Activated CD4-positive, alpha-beta T cell treated with anti-CD3 and anti-CD28 coated beads, Interleukin-2, amount 50 U/mL, for 24 hours (primary cell): ENCODE measurements around the gene KRAS.

Experiments used
- DNase-seq, 2 donors: peaks; one replicate each; pipeline ENCODE4 v3.0.0-alpha.2; 2020; ENCODE audit warnings: low read depth in 1 of 2, low spot score in 1 of 2

Gene KRAS

GRCh38 chr12:25197608-25198007 is 53.1 kb downstream of the KRAS start:
- DNase-seq, result no peak

DNA sequence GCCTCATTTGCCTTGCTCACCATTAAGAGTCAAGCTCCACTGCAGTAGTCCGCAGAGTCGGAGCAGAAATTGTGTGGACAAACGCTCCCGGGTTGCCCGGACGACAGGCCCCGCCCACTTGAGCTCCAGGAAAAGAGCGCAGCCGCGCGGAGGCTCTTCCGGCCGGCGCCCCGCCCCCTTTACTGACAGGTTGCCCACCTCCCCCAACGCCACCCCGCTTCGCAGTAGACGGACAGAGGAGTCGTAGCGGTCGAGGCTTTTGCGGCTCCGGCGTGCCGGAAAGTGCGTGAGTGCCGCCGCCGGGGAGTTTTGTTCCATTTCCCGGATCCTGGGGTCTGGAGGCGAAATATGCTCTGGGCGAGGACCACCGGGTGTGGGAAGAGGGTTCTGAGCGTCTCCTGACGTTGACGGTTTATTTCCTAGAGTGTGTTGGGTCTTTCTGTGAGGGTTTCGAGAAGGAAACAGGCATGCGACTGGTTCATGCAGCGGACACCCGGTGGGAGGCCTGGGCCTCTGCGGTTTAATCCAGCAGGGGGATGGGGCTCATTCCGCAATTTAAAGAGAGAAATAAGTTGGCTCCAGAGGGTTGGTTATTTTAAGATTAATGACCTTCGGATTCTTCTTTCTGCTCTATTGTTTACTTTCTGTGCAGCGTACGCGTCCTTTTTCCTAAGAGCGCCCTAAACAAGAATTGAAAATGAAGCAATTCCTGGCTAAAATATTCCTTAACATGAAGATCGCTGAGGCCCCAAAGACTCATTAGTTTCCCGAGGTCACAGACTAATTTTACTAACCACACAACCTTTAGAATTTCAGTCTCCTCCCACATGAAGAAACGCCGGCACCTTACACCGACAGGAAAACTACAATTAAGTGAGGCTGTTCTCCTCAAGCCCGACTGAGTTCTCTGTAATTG is 55.4 kb downstream of the KRAS start, which contains the start of the genes DNAI7 and ETFRF1:
DNAI7 (minus strand) TSS at position 105 of the 916 bp plus-strand sequence; CDS start at position 23, 82 bp downstream.
ETFRF1 (plus strand) TSS at position 182 of the 916 bp plus-strand sequence. CDS start 8,720 bp downstream, outside the sequence.
- peak; percentile 81 to 92 for DNase-seq

DNA sequence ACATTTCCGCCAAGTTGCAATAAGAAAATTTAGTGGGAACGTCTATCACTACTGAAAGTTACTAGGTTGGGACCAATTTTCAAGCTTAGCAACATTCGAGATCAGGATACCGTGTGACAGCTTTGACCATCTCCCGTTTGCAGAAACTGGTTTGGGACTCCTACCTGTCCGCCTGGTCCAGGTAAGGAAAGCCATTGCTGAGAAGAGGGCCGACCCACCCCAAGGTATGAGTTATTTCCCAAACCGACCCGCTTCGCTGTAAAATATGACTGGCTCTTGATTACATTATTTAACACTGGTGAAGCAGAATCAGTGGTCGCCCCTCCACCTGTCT is 56.0 kb downstream of the KRAS start:
- DNase-seq, result no peak

- no peak for DNase-seq
These were observed 56.5 kb downstream of the KRAS start for GRCh38 chr12:25194214-25194613.

GRCh38 chr12:25190793-25191192 is 59.9 kb downstream of the KRAS start:
- DNase-seq, result no peak

- DNase-seq, result no peak
These were observed 61.1 kb downstream of the KRAS start for GRCh38 chr12:25189656-25190055.

DNA sequence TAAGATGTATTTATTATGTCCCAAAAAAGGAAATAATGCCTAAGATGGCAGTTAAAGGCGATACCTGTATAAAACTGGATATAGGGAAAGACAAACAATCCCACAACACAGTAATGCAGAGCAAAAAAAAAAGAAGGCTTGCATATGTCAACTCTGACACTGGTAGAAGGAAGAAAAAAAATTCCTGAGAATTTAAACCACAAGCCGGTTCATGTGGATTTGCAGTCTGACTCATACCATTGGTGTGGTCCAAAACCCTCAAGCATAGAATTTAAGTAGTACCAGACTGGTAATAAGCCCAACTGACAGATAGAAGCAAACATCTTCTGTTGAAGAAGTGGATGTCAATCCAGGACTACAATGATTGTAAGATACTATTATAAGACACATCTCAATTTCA is 62.9 kb downstream of the KRAS start:
- DNase-seq, result no peak

- DNase-seq, result no peak
These were observed 63.8 kb downstream of the KRAS start for GRCh38 chr12:25186788-25187402.

GRCh38 chr12:25186038-25186787 is 64.5 kb downstream of the KRAS start:
- no peak for DNase-seq

GRCh38 chr12:25184132-25184531 is 66.6 kb downstream of the KRAS start:
- DNase-seq, result no peak

GRCh38 chr12:25182765-25183164 is 68.0 kb downstream of the KRAS start:
- no peak for DNase-seq

GRCh38 chr12:25162866-25163265 is 87.9 kb downstream of the KRAS start:
- no peak for DNase-seq

DNA sequence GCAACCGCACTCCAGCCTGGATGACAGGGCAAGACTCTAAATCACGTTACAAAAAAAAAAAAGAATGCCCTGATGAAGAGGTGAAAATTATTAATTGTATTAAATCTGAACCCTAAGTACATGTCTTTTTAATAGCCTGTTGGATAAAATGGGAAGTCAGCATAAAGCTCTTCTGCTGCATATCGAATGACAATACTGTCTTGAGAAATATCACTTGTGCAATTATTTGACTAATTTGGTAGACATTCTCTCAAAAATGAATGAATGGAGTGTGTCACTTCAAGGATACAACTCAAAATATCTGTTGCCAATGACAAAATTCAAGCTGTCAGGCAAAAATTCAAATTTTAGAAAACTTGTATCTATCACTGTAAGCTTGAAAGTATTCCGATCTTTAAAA is 94.7 kb downstream of the KRAS start:
- no peak for DNase-seq

GRCh38 chr12:25155022-25155576 is 95.6 kb downstream of the KRAS start:
- no peak for DNase-seq
